UCSD-AML1 (cell line): ENCODE data around the gene NUP205.

Source experiments
- DNase-seq: peaks from one replicate; lab custom pipeline; 2025; ENCODE audit not compliant: unreplicated experiment; lab: John Stamatoyannopoulos, UW

Gene NUP205, protein sequence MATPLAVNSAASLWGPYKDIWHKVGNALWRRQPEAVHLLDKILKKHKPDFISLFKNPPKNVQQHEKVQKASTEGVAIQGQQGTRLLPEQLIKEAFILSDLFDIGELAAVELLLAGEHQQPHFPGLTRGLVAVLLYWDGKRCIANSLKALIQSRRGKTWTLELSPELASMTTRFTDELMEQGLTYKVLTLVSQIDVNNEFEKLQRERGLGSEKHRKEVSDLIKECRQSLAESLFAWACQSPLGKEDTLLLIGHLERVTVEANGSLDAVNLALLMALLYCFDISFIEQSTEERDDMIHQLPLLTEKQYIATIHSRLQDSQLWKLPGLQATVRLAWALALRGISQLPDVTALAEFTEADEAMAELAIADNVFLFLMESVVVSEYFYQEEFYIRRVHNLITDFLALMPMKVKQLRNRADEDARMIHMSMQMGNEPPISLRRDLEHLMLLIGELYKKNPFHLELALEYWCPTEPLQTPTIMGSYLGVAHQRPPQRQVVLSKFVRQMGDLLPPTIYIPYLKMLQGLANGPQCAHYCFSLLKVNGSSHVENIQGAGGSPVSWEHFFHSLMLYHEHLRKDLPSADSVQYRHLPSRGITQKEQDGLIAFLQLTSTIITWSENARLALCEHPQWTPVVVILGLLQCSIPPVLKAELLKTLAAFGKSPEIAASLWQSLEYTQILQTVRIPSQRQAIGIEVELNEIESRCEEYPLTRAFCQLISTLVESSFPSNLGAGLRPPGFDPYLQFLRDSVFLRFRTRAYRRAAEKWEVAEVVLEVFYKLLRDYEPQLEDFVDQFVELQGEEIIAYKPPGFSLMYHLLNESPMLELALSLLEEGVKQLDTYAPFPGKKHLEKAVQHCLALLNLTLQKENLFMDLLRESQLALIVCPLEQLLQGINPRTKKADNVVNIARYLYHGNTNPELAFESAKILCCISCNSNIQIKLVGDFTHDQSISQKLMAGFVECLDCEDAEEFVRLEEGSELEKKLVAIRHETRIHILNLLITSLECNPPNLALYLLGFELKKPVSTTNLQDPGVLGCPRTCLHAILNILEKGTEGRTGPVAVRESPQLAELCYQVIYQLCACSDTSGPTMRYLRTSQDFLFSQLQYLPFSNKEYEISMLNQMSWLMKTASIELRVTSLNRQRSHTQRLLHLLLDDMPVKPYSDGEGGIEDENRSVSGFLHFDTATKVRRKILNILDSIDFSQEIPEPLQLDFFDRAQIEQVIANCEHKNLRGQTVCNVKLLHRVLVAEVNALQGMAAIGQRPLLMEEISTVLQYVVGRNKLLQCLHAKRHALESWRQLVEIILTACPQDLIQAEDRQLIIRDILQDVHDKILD (N-terminal part only)

DNA sequence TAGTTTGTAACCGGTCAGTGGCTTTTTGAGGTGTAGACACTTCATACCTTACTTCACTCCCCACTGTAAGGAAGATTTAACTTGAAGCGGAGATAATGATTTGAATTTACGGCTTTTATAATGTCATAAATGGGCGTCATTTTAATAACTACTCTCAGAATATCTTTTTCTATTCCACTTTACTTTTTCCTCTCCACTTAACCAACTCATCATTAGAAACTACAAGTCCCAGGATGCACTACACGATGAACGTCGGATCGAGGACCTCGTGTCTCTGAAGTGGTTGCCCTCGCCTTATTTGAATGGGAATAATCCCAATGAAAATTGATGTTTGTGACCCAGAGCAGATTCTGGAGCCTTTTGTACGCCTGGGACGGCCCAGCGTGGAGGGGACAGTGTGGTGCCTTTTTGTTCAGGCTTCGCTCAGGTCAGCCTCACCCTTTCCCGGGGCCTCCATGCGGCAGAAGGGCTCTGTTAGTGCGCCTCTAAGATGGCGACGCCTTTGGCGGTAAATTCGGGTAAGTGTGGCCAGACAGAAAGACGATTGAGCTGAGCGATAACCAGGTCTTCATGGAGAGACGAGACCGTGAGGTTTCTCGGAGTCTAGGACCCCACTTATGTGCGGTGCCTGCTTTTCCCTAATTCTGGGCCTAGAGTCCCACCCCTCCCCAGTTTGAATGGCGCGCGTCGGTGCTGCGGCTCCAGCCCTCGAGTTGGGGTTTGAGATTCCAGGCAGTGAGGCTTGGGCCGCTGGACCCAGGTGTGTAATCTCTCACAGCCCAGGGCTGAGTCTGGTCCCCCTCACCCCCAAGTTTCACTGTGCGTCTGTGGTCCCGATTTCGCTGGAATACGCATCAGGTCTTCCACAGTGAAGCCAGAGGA lies at the start of gene NUP205:
TSS of gene NUP205 (plus strand) at position 463 of the 882 bp plus-strand sequence. CDS start at position 491, 28 bp downstream.
- peak; percentile 72 for DNase-seq

DNA sequence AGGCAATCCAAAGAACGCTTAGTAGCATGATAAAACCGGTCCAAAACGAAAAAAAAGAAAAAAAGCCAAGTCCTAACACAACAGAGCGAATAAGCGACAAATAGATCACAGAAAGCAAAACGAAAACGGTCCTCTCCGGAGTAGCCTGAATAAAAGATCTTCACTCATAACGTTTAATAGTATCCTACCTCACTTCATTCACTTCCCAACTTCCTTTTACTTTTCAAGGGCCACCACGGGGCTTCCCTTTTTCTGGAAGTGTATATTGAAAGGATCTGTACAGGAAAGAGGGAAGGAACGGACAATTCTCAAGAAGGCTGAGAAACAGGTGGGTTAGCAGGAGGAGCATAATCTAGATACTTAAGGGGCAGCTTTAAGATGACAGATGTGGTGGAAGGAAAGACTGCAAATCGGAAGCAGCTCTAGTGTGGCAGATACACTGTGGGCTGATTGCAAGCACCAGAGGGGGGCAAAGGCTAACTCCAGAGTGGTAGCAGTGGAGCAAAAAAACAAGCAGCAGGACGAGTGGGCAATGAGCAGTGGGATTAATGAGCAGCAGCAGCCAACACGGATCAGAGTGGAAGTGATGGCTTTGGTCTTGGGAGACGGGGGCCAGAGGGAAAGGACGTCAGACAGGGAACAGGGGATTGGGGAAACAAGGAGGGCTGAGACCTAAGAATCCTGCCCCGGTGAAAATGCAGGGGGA lies 48.7 kb upstream of the NUP205 start:
- DNase-seq = peak; percentile 34

DNA sequence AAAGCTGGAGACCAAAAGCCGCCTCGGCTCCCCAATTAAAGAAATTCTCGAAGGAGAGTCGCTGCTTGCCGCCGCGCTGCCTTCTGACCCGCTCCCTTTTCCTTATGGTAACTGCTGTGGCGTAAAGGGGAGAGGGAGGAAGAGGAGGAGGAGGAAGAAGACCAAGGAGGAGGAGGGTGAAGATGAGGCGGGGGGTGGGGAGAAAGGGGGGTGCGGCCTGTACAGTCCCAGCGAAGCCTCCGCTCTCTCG lies 48.2 kb upstream of the NUP205 start:
- DNase-seq = no peak

DNA sequence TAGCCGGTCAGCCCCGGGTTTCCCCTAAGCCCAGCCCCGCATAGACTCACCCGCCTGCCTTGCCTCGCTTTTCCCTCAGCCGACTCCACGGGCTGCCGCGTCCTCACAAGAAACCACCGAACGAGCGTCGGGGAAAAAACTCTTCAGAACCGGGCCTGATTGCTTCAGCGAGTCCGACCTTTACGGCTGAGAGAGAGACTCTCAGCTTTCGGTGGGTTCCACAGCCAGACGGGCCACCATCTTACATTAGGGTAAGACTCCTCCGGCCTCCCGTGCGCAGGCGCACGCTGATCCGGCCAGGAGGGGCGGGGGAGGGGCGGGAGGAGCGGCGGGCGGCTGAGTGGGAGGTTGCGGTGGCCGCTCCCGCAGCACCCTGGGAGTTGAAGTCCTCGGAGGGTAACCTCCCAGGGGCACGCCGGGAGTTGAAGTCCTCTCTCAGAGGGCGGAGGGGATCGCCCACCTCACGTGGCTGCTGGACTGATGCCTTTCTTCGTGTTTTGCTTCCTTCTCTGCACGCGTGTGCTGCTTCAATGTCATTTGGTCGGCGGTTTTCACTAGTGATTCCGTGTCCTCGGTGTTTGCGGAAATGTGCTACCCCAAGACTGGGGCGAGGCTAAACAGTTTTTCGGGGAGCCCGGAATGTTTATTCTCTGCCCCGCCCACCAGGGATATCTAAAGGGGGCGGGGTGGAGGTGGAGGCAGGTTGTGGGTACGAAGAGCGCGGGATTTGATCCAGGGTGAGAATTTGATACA lies 47.7 kb upstream of the NUP205 start, which contains the start of gene CNOT4:
TSS of gene CNOT4 (minus strand) at position 264 of the 753 bp plus-strand sequence. CDS start 71,771 bp downstream, outside the sequence.
- DNase-seq = peak; percentile 90

DNA sequence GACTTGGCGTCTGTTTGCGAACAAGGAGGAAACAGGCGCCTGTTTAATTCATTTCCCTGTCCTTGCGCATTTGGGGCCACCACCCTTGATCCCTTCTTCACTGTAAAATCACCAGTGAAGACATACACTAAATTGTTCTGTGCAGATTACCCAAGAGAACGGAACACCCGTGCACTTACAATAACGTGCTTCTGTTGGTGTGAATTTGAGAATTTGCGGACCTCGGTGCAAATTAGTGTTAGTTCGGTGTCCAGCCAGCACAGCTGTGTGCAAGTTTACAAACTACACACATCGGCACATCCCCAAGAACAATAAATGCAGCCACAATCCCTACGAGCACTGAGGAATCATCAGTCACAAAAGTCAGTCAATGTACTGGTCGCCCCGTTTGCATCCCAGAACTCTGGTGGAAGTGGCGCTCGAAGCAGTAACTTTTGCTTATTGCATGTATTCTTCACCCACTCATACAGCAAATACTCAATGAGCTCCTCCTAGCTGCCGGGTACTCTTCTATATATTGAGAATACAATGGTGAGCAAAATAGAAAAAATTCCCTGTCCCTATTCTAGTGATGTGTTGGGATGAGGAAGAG lies 47.0 kb upstream of the NUP205 start:
- DNase-seq = peak; percentile 10

DNA sequence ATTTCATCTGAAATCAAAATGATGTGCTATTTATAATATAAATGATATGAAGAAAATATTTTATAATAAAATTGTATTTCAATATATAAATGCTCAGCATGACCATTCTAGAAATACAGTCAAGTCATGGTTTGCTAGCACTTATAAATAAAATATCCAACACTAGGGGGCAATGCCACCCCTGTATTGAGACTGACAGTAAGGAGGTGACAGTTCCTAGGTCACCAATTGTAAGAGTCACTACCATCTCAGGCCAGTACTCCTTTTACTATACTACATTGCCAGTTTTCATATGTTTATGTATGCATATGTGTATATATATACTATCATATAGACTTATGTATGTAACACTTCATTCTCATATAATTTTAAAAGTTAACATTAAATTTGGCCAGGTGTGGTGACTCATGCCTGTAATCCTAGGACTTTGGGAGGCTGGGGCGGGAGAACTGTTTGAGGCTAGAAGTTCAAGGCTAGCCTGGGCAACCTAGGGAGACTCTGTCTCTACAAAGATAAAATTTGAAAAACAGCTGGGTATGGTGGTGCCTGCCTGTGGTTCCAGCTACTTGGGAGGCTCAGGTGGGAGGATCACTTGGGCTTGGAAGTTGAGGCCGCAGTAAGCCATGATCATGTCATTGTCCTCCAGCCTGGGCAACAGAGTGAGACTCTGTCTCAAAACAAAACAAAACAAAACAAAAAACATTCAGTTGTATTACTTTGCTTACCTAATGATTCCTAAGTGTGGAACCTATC lies 45.4 kb upstream of the NUP205 start:
- no peak for DNase-seq

DNA sequence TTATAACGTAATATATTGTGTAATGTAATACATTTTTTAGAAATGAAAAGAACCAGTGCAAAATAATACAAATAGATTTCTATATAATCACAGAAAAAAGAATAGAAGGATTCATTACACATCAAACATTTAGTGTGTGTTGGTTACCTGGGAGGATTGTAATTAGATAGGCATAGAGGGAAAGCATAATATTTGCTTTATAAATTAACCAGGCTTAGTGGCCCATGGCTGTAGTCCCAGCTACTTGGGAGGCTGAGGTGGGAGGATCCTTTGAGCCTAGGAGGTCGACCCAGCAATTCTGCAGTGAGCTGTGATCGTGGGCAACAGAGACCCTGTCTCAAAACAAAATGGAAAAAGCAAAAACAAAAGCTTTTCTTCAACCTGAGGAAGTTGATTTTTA lies 42.9 kb upstream of the NUP205 start:
- no peak for DNase-seq

DNA sequence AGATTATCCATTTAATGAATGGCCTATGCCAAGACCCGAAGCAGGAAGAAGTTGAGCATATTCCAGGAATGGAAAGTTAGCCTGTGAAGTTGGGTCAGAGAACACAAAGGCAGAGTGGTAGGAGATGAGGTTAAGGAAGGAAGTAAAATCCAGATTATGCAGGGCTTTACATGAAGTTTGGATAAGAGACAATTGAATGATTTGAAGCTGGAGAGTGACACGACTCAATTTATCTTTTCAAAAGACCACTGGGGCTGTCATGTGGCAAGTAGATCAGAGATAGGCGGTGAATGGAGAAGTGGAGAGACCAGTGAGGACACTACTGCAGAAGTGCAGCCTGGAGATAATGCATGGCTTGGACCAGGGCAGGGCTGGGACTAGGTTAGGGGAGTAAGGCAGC lies 40.7 kb upstream of the NUP205 start:
- DNase-seq = no peak

DNA sequence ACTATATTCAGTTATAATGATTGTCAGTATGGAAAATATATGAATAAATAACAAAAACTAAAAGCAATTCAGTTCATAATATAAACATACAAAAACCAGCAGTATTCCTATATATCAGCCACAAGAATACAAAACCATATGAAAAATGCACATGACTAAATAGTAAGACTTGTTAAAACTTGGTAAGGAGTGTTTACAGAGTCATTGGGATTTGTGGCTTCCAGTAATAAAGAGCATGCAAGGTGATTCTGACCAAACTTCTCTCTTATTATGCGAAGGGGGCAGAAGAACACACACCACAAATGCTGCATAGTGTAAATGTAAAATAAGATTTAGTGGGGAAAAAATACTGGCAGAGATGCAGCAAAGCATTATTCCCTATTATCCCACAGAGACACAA lies 39.0 kb upstream of the NUP205 start:
- no peak for DNase-seq

DNA sequence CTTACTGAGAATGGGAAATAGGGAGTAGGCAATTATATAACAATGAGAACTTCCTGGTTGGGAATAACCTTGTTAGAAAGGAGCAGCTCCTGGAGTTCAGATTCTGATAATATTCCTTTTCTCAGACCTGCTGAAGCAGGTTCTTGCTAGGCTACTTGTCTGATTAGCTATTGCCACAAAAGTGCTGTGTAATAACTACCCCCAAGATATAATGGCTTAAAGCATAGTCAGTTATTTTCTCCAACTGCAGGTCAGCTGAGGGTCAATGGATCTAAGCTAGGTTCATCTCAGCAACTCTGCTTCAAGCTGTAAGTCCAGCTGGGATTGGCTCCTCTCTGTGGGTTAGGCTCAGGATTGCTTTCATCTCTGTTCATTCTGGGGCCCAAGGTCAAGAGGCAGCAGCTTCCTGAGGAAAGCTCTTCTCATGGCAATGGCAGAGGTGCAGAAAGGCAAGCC lies 38.5 kb upstream of the NUP205 start:
- DNase-seq = no peak

DNA sequence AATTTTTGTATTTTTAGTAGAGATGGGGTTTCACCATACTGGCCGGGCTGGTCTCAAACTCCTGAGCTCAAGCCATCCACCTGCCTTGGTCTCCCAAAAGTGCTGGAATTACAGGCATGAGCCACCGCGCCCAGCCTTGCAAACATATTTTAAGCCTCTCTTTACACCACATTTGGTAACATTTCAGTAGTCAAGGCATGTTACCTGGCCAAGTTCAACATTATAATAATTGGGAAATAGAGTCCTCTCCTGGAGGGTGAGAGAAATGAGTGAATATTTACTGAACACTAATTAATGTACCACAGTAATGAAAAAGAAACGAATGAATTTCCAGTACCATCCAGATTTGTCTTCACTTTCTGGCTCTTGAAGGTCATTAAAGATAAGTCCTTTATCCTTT lies 37.8 kb upstream of the NUP205 start:
- no peak for DNase-seq

DNA sequence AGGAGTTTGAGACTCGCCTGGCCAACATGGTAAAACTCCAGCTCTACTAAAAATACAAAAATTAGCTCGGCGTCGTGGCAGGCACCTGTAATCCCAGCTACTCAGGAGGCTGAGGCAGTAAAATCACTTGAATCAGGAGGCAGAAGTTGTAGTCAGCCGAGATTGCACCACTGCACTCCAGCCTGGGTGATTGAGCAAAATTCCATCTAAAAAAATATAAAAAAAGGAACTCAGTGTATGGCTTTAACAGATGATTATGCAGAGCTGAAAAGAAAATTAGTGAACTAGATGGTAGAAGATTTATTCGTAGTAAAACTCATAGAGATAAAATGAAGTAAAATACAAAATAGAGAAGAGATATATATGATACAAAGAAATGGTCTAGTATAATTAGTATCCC lies 35.2 kb upstream of the NUP205 start:
- DNase-seq = no peak

DNA sequence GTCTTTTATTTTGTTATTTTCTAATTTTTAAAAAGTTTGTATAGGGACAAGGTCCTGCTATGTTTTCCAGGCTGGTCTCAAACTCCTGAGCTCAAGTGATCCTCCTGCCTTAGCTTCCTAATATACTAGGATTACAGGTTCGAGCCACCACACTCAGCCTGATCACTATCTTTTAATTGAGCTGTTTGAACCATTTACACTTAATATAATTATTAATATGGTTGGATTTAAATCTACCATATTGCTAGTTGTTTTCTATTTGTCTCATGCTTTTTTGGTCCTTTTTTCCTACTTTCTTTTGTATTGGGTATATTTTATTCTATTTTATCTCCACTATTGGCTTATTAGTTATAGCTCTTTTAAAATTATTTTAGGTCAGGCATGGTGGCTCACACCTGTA lies 34.6 kb upstream of the NUP205 start:
- no peak for DNase-seq

DNA sequence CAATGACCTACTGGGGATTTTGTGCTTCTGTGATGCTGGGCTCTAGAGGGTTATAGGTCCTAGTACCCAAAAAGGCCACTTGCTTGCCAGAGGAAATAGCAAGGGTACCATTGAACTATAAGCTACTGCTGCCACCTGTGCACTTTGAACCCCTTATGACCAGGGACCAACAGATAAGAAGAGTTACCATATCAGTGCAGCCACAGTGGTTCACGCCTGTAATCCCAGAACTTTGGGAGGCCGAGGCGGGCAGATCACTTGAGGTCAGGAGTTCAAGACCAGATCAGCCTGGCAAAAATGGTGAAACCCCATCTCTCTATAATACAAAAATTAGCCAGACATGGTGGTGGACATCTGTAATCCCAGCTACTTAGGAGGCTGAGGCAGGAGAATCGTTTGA lies 32.3 kb upstream of the NUP205 start:
- no peak for DNase-seq

DNA sequence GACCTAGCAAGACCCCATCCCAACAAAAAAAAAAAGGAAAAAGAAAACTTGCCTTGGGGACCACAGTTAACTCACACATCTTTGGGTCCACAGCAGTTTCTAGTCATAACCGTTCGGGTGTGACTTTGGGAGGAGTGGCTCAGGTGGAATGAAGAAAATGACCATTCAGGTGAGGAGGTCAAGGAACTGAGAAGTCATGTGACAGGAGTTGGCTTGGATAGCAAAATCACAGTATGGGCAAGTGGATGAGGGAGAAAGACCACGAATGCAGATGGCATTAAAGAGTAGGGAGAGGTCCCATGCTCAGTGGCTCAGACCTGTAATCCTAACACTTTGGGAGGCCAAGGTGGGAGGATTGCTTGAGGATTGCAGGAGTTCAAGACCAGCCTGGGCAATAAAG lies 30.7 kb upstream of the NUP205 start:
- no peak for DNase-seq

DNA sequence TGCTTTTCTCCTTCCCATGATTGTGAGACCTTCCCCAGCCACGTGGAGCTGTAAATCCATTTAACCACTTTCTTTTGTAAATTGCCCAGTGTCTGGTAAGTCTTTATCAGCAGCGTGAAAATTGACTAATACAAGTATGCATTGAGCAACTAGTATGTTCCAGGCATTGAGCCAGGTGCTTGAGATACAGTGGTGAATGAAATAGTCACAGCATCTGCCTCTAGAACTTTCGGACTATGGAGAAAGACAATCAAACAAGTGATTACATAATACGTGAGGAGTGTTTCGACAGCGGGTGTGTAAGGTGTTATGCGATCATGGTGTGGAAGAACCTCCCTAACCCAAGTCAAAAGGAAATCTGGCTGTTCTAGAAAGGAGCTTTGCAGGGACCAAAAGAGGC lies 21.6 kb upstream of the NUP205 start:
- no peak for DNase-seq

DNA sequence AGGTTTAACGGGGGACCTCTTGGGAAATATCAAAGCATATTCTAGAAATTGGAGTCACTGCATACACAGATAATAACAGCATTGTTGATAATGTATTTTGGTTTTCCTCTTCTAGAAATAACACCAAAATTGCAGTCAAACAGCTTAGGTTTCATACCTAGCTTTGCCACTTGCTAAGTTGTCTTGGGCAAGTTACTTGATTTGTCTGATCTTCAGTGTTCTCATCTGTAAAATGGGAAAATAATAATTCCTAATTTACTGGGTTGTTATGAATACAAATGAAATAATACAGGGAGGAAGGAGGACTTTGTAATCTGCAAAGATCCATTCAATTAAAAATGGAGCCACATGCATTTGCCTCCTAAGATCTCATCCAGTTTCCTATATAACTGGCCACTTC lies 20.3 kb upstream of the NUP205 start:
- no peak for DNase-seq

DNA sequence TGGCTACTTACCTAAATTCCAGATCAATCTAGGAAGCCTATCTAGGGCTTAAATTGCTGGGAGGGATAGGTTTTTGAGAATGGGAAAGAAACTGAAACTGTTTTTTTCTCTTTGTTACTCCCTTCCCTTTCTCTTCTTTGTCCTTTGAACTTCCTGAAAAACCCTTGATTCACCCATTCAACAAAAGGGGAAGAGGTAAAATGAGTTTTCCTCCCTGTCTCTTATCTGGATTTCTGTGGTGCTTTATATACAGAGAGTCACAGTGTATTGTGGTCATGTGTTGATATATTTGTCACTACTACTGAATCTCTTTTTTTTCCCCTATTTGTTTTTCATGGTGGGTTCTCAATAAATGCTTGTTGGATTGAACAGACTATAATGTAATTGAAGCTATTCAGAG lies 19.8 kb upstream of the NUP205 start:
- no peak for DNase-seq
